HepG2 (cell line): ENCODE measurements around the gene CHCHD3. TPM values are rescaled to one million over a fixed set of nuclear protein-coding genes. Genes with fewer than 3 reads are reported as not detected.

Source experiments
- KLF11 ChIP-seq: IDR thresholded peaks from 2 replicates; pipeline ENCODE4 v1.6.1; 2016; ENCODE audit warnings: missing compliant biosample characterization
- MEF2D ChIP-seq: sonication (generic); formaldehyde crosslinking; IDR thresholded peaks from 2 replicates; pipeline ENCODE4 v1.5.1; 2020; ENCODE audit warnings: mild to moderate bottlenecking, missing genetic modification reagents
- YEATS2 ChIP-seq: sonication (generic); formaldehyde crosslinking; IDR thresholded peaks from 2 replicates; pipeline ENCODE4 v1.4.0; 2020; ENCODE audit warnings: missing genetic modification reagents, borderline replicate concordance
- ZMYM3 ChIP-seq: sonication (generic); formaldehyde crosslinking; IDR thresholded peaks from 2 replicates; pipeline ENCODE4 v1.5.1; 2020; ENCODE audit warnings: mild to moderate bottlenecking, missing genetic modification reagents
- ZNF256 ChIP-seq: sonication (generic); formaldehyde crosslinking; conservative IDR thresholded peaks from 2 replicates; pipeline ENCODE4 v1.4.0; 2020; ENCODE audit warnings: missing genetic modification reagents
- ZNF326 ChIP-seq: sonication (generic); formaldehyde crosslinking; IDR thresholded peaks from 2 replicates; pipeline ENCODE4 v1.4.0; 2020; ENCODE audit warnings: missing genetic modification reagents, borderline replicate concordance
- ZNF329 ChIP-seq: sonication (generic); formaldehyde crosslinking; IDR thresholded peaks from 2 replicates; pipeline ENCODE4 v1.9.0; 2021; ENCODE audit warnings: low read depth, mild to moderate bottlenecking, missing genetic modification reagents
- ZNF609 ChIP-seq: sonication (generic); formaldehyde crosslinking; IDR thresholded peaks from 2 replicates; pipeline ENCODE4 v1.4.0; 2020; ENCODE audit warnings: mild to moderate bottlenecking, missing genetic modification reagents, borderline replicate concordance
- ZNF672 ChIP-seq: sonication (generic); formaldehyde crosslinking; IDR thresholded peaks from 2 replicates; pipeline ENCODE4 v1.8.1; 2022; ENCODE audit warnings: missing genetic modification reagents
- ZNF737 ChIP-seq: sonication (generic); formaldehyde crosslinking; IDR thresholded peaks from 2 replicates; pipeline ENCODE4 v1.5.0; 2020; ENCODE audit warnings: missing genetic modification reagents, mild to moderate bottlenecking, borderline replicate concordance
- ZSCAN29 ChIP-seq: sonication (generic); formaldehyde crosslinking; conservative IDR thresholded peaks from 2 replicates; pipeline ENCODE4 v1.4.0; 2020; ENCODE audit warnings: mild to moderate bottlenecking, missing genetic modification reagents
- polyA plus RNA-seq, 8 experiments: library from polyadenylated mRNA; depleted of rRNA in 3 of 8; stranded (reverse) in 7 of 8; unstranded in 1 of 8; fragments of >200 nt; fragmentation: Illumina TruSeq in 4 of 8; extraction: Trizol in 4 of 8; gene quantifications; 2 replicates each; pipeline versions ENCODE4 v1.2.1 to v1.2.3, GENCODE V29; 2011 to 2016; ENCODE audit warnings: low read depth in 4 of 8, missing spikeins in 1 of 8, mixed read lengths in 1 of 8; ENCODE audit not compliant: insufficient read depth in 1 of 8
- total RNA-seq, 5 experiments: library from RNA; depleted of rRNA; stranded (reverse); fragments of >200 nt; fragmentation: Illumina TruSeq; extraction: Trizol; gene quantifications; 2 replicates each; pipeline ENCODE4 v1.2.3, GENCODE V29; 2016; ENCODE audit warnings: low read depth in 1 of 5
- TF ChIP-seq, protein P1 (sequence below): sonication (generic); formaldehyde crosslinking; IDR thresholded peaks from 2 replicates; pipeline ENCODE4 v1.5.1; 2020; ENCODE audit warnings: mild to moderate bottlenecking, moderate library complexity, missing genetic modification reagents
- TF ChIP-seq, protein P2 (sequence below): sonication (generic); formaldehyde crosslinking; IDR thresholded peaks from 2 replicates; pipeline ENCODE4 v1.4.0; 2020; ENCODE audit warnings: low read depth, mild to moderate bottlenecking, missing genetic modification reagents
- TF ChIP-seq, protein P3 (sequence below), 2 experiments: sonication (generic) in 1 of 2; formaldehyde crosslinking in 1 of 2; IDR thresholded peaks; 2 replicates each; pipeline versions ENCODE4 v1.4.0 to v1.6.1; 2018 to 2020; ENCODE audit warnings: missing genetic modification reagents in 2 of 2, borderline replicate concordance in 1 of 2, low read depth in 1 of 2, mild to moderate bottlenecking in 1 of 2, missing biosample characterization in 1 of 2
- TF ChIP-seq, protein P4 (sequence below): sonication (generic); formaldehyde crosslinking; IDR thresholded peaks from 2 replicates; pipeline ENCODE4 v1.8.1; 2023; ENCODE audit warnings: mild to moderate bottlenecking, missing genetic modification reagents, borderline replicate concordance
- TF ChIP-seq, protein P5 (sequence below): sonication (generic); formaldehyde crosslinking; IDR thresholded peaks from 2 replicates; pipeline ENCODE4 v1.4.0; 2020; ENCODE audit warnings: missing genetic modification reagents

CHCHD3 gene
- total and polyA plus RNA-seq, 2 of the 13 experiments (the other 11 are each of a cell fraction or from before 2014, with no cell fraction given) = 32.7 to 86.8 TPM

- TF ChIP-seq ZNF609 (CRISPR knock-in tag) (no peak), ZNF256 (no peak), KLF11 (no peak), YEATS2 (CRISPR knock-in tag) (peak; percentile 89), ZNF672 (CRISPR knock-in tag) (no peak), MEF2D (no peak), ZNF329 (CRISPR knock-in tag) (no peak), ZSCAN29 (CRISPR knock-in tag) (no peak), ZNF326 (CRISPR knock-in tag) (no peak), ZMYM3 (CRISPR knock-in tag) (no peak), ZNF737 (no peak)
- TF ChIP-seq, protein P1, sequence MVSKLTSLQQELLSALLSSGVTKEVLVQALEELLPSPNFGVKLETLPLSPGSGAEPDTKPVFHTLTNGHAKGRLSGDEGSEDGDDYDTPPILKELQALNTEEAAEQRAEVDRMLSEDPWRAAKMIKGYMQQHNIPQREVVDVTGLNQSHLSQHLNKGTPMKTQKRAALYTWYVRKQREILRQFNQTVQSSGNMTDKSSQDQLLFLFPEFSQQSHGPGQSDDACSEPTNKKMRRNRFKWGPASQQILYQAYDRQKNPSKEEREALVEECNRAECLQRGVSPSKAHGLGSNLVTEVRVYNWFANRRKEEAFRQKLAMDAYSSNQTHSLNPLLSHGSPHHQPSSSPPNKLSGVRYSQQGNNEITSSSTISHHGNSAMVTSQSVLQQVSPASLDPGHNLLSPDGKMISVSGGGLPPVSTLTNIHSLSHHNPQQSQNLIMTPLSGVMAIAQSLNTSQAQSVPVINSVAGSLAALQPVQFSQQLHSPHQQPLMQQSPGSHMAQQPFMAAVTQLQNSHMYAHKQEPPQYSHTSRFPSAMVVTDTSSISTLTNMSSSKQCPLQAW (CRISPR knock-in tag) = peak; percentile 38
- TF ChIP-seq, protein P2, sequence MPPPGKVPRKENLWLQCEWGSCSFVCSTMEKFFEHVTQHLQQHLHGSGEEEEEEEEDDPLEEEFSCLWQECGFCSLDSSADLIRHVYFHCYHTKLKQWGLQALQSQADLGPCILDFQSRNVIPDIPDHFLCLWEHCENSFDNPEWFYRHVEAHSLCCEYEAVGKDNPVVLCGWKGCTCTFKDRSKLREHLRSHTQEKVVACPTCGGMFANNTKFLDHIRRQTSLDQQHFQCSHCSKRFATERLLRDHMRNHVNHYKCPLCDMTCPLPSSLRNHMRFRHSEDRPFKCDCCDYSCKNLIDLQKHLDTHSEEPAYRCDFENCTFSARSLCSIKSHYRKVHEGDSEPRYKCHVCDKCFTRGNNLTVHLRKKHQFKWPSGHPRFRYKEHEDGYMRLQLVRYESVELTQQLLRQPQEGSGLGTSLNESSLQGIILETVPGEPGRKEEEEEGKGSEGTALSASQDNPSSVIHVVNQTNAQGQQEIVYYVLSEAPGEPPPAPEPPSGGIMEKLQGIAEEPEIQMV (CRISPR knock-in tag) = peak; percentile 100
- TF ChIP-seq, protein P3, sequence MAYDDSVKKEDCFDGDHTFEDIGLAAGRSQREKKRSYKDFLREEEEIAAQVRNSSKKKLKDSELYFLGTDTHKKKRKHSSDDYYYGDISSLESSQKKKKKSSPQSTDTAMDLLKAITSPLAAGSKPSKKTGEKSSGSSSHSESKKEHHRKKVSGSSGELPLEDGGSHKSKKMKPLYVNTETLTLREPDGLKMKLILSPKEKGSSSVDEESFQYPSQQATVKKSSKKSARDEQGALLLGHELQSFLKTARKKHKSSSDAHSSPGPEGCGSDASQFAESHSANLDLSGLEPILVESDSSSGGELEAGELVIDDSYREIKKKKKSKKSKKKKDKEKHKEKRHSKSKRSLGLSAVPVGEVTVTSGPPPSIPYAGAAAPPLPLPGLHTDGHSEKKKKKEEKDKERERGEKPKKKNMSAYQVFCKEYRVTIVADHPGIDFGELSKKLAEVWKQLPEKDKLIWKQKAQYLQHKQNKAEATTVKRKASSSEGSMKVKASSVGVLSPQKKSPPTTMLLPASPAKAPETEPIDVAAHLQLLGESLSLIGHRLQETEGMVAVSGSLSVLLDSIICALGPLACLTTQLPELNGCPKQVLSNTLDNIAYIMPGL (CRISPR knock-in tag; IDR thresholded peaks at IDR 0.05; ENCODE audit: borderline replicate concordance in 1 of 2, low read depth in 1 of 2) = peak in 1 of 2 experiments; percentile 79; a peak in 1 of 4 replicates
- TF ChIP-seq, protein P4, sequence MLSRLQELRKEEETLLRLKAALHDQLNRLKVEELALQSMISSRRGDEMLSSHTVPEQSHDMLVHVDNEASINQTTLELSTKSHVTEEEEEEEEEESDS = no peak
- TF ChIP-seq, protein P5, sequence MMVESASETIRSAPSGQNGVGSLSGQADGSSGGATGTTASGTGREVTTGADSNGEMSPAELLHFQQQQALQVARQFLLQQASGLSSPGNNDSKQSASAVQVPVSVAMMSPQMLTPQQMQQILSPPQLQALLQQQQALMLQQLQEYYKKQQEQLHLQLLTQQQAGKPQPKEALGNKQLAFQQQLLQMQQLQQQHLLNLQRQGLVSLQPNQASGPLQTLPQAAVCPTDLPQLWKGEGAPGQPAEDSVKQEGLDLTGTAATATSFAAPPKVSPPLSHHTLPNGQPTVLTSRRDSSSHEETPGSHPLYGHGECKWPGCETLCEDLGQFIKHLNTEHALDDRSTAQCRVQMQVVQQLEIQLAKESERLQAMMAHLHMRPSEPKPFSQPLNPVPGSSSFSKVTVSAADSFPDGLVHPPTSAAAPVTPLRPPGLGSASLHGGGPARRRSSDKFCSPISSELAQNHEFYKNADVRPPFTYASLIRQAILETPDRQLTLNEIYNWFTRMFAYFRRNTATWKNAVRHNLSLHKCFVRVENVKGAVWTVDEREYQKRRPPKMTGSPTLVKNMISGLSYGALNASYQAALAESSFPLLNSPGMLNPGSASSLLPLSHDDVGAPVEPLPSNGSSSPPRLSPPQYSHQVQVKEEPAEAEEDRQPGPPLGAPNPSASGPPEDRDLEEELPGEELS (CRISPR knock-in tag) = no peak
Observed at GRCh38 chr7:133081599-133082389, at the start of gene CHCHD3 (continued).
